NCI-H2196 treated with DMSO at 0.1 percent for 48 hours (cell line): ENCODE data around the gene HP.
"Not testable (repeated sequence)": the region's sequence is repeated elsewhere in the genome, so short reads cannot be mapped to it uniquely, and the experiment has no call there.

Experiments used
- DNase-seq: peaks from one replicate; lab custom pipeline; 2025; ENCODE audit not compliant: unreplicated experiment; lab: John Stamatoyannopoulos, UW

The HP gene

DNA sequence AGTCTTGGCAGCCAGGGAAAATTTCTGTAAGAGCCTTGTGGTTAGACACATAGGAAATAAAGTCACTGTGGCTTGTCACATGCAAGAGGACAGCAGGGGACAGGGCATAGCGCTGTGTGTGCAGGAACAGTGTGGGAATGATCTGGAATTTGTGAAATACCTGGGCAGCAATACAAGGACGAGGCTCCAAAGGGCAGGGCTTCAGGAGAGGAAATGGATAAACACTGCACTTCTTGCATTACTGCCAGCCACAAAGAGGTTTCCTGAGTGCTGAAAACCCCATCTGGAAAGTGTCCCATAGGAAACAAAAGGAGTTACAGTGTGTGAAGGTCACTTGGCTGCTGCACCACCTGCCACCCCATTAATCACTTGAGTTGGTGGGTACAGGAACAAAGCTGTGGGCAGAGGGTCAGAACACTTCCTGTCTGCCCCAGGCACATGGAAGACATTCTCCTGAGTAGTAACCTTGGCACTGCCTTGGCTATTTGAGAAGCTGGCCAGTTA, 12.1 kb upstream of the HP start:
- DNase-seq = peak; percentile 1

DNA sequence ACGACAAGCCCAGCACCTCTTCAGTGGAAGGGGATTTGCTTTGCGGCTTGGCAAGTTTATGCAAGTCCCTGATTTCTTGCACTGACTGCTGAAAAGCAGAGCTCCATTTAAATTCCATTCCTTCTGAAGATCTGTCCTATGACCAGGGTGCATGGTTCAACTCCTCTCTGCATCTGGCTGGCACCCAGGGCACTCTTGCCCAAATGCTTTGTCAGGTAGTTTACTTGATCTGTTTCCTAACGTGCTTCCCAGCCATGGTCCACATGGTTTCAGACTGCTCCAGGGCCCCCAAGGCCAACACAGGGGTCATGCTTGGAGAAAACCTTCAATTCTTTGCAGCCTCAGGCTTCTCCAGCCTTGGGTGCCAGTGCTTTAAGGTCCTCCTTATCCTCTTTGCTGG, 11.2 kb upstream of the HP start:
- no peak for DNase-seq

DNA sequence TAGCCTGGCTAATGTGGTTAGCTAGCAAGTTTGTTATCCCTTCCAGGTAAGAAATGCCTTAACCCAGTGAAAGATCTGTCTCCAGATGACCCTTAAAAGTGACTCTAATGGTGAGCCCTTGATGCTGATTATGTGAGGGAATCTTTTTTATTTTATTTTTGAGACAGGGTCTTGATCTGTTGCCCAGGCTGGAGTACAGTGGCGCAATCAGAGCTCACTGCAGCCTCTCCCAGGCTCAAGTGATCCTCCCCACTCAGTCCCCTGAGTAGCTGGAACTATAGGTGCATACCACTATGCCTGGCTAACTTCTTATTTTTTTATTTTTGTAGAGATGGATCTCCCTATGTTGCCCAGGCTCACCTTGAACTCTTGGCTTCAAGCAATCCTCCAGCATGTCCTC, 10.8 kb upstream of the HP start:
- DNase-seq = no peak

DNA sequence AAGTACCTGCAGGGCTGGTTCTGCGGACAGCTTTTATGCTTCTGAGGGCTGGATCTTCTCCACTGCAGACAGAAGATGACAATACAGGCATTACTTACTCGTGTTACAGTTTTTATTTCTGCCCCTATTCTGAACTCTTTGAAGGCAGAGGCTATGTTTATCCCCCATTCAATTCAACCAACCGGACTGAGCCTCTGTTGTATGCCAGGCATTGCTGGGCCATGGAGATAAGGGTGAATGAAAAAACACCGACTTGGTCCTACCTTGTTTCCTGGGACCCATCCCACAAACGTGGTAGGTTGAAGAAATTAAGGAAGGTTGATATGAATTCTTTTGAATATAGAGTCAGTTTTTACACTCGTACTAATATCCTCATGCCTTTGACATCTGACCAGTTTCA, 10.0 kb upstream of the HP start:
- DNase-seq = no peak

DNA sequence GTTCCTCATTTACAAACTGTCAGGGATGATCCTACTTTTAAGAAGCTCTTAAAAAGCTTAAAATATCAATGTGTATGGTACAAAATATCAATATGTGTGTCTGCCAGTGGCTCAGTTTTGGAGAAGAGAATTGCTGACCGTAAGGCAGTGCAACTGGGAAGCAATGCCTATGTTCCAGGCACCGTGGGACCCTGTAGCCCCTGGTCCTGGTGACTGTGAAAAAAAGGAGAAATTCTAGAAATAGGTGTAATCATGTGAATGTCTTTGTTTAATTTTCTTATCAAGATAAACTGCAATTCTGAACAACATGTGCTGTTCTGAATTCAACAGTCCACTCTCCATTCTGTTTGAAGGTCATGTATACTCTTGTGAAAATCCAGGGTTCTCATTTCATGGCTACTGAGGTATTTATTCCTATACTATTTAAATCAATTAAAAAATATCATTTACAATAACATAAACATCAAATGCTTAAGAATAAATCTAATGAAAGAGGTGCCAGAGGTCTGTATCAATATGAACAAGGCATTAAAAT, 9.4 kb upstream of the HP start:
- DNase-seq = no peak

DNA sequence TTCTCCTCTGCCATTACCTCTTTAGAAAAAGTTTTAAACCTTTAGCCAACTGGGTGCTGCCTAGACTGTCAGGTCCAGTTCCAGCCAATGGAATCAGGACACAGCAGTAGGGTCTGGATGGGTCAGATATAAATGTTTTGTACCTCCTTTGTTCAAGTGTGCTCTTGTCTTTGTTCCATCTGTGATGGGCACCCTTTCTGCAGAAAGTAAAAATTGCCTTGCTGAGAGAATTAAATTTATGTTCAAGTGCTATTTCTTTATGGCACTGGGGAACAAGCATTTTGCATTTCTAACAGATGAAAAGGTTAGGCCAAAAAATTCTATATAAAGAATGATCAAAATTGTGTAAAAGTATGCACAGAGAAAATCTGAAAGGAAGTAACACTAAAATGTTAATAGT, 5.2 kb upstream of the HP start:
- DNase-seq = no peak

DNA sequence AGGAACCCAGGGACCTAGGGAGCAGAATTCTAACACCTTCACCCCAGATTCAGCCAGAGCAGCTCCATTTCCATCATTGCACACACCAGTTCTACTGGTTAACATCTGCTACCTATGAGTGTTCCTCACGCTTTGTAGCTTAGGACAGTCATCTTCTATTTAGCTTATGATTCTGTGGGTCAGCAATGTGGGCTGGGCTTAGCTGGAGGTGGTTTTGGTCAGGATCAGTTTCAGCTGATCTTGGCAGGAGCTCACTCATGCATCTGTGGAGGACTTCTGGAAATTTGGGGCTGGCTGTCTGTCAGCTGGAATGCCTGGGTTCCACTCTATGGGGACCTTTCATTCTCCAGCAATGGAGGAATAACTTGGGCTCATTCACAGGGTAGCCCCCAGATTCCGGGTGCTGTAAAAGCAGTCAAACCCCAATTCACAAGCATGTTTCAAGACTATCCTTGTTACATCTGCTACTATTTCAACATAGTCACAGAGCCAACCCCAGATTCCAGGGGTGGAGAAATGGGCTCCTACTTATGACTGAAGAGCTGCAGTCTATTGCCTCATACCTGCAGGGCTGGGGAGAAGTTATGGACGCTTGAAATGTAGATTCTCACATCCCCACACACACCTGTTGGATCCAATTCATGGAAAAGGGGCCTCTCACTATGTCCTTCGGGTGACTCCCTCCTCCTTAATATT, 3.4 kb upstream of the HP start:
- DNase-seq = no peak

DNA sequence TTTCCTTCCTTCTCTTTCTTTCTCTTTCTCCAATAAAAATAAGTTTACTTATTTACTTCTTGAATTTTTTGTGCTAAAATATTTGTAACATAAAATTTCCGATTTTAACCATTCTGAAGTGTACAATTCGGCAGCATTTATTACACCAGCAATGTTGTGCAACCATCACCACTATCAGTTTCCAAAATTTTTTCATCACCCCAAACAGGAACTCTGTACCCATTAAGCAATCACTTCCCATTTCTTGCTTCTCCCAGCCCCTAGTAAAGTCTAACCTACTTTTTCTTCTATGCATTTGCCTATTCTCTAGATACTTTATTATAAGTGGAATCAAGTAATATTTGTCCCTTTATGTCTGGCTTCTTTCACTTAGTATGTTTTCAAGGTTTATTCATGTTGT, 2.5 kb upstream of the HP start:
- no peak for DNase-seq

DNA sequence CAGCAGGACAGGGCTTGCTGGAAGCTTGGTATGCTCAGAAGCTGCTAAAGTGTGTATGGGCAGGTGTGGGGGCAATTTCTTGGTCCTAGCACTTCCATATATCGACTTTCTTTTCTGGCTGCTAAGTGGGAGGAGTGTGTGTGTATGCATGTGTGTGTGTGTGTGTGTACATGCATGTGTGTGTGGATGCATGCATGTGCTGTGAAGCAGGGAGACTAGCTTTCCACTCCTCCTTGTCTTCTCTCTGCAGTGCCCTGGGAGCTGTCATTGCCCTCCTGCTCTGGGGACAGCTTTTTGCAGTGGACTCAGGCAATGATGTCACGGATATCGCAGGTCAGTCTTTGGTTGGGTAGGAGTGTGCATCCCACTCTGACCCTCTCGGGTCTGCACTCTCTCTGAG, 1.6 kb downstream of the HP start:
- DNase-seq = no peak

DNA sequence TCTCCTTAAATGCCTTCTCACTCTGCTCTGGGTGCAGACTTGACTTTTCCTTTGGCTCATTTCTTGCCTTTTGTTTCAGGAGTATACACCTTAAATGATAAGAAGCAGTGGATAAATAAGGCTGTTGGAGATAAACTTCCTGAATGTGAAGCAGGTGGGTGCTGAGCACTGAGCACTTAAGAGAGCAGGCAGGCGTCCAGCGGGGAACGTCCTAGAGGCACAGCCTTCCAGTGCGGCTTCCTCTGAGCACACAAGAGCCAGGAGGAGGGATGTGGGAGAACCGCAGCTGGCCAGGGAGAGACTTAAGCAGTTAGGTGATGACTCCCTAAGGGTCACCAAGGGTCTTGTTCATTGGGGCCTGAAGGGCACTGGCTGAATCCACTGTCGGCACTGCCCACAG, 3.0 kb downstream of the HP start:
- DNase-seq = not testable (repeated sequence)

DNA sequence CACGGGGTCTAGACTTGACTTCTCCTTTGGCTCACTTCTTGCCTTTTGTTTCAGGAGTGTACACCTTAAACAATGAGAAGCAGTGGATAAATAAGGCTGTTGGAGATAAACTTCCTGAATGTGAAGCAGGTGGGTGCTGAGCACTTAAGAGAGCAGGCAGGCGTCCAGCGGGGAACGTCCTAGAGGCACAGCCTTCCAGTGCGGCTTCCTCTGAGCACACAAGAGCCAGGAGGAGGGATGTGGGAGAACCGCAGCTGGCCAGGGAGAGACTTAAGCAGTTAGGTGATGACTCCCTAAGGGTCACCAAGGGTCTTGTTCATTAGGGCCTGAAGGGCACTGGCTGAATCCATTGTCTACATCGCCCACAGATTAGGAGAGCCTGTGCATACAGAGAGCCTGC, 4.8 kb downstream of the HP start:
- DNase-seq = not testable (repeated sequence)

DNA sequence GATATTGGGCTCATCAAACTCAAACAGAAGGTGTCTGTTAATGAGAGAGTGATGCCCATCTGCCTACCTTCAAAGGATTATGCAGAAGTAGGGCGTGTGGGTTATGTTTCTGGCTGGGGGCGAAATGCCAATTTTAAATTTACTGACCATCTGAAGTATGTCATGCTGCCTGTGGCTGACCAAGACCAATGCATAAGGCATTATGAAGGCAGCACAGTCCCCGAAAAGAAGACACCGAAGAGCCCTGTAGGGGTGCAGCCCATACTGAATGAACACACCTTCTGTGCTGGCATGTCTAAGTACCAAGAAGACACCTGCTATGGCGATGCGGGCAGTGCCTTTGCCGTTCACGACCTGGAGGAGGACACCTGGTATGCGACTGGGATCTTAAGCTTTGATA, 6.1 kb downstream of the HP start:
- DNase-seq = no peak

DNA sequence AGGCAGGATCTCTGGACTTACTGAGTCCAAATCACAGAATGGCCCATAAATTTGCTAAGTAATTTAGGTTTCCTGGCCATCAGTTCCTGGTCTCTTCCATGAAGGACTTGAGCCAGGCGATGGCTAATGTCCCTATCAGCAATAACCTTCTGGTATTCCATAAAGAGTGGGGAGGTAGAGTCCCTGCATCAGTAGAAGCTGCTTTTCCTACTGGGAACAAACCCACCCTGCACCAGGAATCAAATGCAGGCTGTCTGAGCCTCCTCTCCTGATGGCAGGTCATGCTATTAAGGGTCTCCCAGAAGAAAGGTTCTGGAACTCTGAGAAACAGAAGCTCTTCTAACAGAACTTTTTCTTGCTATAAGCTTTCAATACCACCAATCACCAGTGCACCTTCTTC, 7.3 kb downstream of the HP start:
- DNase-seq = no peak

DNA sequence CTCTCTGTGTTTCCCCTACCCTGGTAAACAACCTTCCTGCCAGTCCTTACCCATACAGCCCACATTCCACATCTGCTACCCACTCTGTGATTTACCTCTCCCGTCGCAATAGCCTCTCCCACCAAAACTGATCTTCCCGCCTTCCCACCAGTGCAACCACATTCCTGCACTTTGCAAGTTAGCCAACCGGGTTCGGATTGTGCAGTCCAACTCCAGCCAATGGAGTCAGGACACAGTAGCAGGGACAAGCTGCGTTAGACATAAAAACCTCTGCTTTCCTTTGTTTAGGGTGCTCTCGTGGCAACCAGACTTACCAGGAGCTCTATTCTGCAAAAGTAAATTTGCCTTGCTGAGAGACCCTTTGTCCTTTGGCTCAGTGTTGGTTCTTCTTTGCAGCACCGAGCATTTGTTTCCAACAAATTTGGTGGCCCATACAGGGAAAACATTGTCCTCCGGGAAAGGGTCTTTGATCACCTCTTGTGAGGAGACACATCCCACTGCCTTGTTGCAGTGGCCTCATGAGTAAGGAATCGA, 10.1 kb downstream of the HP start:
- no peak for DNase-seq

DNA sequence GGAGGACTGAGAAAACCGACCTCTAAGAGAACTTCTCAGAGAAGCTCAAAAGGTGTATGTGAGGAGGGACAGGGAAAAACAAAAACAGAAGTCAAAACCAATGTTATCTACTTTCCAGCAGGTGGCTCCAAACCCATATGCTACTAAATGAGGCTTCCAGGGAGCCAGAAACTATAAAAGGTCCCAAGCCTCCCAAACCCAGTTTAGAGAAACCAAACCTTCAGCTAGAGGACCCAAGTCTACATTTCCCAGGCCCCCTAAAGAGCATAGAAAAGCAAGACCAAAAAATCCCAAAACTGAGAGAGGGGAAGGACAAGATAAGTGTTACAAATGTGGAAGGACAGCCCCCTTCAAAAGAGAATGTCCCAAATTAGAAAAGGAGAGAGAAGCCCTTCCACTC, 12.4 kb downstream of the HP start:
- peak; percentile 2 for DNase-seq

DNA sequence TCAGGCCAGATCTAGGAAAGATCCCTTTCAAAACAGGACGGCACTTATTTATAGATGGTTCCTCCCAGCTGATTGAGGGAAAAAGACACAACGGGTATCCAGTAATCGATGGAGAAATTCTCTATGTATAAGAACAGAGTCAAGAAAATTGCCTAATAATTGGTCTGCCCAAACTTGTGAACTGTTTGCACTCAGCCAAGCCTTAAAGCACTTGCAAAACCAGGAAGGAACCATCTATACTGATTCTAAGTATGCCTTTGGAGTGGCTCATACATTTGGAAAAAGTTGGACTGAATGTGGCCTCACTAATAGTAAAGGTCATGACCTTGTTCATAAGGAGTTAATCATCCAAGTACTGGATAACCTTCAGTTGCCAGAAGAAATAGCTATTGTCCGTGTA, 14.6 kb downstream of the HP start:
- no peak for DNase-seq

DNA sequence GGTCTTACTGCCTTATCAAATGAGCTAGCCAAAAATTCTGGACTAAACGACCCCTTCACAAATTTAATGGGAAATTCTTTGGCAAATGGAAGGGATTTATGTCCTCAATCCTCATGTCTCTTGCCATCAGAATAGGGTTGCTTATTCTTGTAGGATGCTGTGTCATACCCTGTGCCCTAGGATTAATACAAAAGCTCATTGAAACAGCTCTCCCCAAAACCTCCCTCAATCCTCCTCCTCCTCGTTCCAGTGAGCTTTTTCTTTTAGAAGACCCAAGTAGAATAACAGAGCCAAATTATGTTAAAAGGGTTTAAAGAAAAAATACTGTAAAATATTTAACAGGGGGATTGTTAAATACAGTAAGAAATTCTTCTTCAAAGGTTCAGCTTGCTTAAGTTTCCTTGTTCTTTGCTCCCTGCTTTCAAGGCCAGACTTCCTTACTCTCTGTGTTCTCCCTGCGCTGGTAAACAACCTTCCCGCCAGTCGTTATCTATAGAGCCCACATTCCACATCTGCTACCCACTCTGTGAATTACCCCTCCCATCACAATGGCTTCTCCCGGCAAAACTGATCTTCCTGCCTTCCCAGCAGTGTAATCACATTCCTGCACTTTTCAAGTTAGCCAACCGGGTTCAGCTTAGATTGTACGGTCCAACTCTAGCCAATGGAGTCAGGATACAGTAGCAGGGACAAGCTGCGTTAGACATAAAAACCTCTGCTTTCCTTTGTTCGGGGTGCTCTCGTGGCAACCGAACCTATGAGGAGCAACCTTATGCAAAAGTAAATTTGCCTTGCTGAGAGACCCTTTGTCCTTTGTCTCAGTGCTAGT, 18.4 kb downstream of the HP start:
- DNase-seq = no peak

DNA sequence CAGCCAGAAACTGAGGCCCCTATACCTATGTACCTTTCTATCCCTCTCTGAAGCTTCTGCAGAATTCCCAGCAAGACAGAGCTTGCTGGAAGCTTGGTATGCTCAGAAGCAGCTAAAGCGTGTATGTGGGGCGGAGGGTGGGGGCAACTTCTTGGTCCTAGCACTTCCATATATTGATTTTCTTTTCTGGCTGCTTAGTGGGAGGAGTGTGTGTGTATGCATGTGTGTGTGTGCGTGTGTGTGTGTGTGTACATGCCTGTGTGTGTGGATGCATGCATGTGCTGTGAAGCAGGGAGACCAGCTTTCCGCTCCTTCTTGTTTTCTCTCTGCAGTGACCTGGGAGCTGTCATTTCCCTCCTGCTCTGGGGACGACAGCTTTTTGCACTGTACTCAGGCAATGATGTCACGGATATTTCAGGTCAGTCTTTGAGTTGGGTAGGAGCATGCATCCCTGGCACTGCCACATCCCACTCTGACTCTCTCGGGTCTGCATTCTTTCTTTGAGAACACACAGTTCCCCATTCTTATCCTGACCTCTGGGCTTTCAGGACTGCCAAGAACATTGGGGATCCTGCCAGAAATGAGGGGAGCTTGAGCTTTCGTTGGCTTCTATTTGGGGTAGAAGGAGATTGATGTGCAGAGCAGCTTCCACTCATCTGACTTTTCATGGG, 19.4 kb downstream of the HP start:
- no peak for DNase-seq

DNA sequence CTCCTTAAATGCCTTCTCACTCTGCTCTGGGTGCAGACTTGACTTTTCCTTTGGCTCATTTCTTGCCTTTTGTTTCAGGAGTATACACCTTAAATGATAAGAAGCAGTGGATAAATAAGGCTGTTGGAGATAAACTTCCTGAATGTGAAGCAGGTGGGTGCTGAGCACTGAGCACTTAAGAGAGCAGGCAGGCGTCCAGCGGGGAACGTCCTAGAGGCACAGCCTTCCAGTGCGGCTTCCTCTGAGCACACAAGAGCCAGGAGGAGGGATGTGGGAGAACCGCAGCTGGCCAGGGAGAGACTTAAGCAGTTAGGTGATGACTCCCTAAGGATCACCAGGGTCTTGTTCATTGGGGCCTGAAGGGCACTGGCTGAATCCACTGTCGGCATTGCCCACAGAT, 20.8 kb downstream of the HP start:
- not testable (repeated sequence) for DNase-seq

DNA sequence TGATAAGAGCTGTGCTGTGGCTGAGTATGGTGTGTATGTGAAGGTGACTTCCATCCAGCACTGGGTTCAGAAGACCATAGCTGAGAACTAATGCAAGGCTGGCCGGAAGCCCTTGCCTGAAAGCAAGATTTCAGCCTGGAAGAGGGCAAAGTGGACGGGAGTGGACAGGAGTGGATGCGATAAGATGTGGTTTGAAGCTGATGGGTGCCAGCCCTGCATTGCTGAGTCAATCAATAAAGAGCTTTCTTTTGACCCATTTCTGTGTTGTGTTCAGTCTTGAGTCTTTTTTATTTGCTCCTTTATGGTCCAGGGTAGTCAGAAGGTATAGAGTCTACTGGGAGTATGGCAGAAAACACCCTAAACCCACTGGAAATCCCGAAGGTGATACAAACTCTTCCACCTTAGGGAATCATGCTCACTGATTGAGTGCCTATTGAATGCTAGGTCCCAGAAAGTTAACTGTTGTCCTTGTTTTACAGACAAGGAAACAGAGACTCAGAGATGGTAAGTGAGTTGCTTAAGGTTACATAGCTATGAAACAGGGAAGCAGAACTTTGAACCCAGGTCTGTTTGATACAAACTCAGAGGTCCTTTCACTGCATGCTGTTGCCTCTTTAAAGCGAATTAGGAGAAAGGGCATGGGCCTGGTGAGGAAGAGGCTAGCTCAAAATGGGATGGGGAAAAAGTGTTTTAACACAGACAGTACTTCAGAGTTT, 22.8 kb downstream of the HP start:
- DNase-seq = not testable (repeated sequence)
